Measurements from ENCODE around the gene SDS.

Gene SDS

DNA sequence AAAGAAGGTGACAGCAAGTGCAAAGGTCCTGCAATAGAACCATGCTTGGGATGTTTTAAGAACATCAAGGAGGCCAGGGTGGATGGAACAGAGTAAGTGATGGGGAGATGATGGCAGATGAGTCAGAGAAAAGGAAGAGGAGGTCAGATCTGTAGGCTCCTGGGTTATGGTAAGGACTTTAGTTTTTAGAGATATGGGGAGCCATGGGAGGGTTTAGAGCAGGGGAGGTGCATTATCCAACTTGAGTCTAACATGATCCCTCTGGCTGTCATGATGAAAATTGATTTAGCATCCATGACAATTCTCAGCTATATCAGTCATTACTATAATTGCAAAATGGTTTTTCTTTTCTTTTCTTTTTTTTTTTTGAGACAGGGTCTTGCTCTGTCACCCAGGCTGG lies 52.6 kb downstream of the SDS start:
- H3K4me3 ChIP-seq (replicated peaks; ENCODE audit: low read depth, low read length): no peak overlapping the region
- TF ChIP-seq, protein P1, sequence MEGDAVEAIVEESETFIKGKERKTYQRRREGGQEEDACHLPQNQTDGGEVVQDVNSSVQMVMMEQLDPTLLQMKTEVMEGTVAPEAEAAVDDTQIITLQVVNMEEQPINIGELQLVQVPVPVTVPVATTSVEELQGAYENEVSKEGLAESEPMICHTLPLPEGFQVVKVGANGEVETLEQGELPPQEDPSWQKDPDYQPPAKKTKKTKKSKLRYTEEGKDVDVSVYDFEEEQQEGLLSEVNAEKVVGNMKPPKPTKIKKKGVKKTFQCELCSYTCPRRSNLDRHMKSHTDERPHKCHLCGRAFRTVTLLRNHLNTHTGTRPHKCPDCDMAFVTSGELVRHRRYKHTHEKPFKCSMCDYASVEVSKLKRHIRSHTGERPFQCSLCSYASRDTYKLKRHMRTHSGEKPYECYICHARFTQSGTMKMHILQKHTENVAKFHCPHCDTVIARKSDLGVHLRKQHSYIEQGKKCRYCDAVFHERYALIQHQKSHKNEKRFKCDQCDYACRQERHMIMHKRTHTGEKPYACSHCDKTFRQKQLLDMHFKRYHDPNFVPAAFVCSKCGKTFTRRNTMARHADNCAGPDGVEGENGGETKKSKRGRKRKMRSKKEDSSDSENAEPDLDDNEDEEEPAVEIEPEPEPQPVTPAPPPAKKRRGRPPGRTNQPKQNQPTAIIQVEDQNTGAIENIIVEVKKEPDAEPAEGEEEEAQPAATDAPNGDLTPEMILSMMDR (IDR thresholded peaks at IDR 0.05; ENCODE audit: low read length, missing control alignments): no peak
- no peak for DNase-seq (ENCODE audit: low read depth)

DNA sequence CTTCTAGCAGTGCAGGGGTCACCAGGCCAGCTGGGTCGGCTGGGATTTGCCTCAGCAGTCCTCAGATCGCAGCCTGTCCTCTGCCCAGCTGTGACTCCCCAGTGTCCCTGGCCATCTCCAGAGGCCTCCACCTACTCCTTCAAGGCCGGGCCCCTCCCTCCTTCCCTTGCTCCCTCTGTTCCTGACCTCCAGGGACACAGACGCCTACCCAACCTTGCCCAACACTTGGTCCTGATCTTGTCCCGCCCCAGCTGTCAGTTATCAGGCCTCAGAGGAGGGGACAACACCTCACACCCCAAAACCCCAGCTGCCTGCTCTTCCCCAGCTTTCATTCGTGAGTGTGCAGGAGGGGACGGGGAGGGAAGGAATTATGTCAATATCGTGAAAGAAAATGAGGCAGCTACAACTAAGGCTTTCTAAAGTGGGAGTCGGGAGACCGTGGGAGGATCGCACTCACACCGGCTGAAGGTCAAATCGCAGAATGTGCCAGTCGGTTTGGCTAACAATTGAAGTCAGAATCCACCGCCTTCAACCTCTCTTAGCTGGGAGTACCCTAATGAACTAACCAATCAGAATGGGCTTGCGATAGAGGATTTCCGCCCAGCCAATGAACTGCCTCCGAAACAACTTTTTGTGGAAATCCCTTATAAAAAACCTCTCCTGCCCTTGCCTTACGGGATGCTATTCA lies 54.7 kb downstream of the SDS start:
- TF ChIP-seq, protein P1 (IDR thresholded peaks at IDR 0.05; ENCODE audit: low read length, missing control alignments): no peak

DNA sequence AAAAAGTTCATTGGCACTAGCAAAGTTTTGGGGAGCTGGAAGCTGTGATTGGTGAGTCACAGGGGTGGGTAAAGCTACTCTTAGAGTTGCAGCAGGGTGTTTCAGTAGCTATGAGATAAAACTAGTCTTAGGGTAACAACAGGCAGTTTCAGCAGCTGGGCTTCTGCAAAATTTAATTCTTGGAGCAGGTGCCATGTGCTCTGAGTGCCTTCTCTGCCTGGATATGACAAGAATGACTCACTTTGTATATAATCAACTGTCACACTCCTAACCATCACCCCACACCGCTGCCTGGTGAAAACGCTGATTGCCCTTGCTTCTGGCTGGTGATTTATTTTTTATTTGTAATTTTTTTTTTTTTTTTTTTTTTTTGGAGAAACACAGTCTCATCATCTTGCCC lies 55.8 kb downstream of the SDS start:
- TF ChIP-seq, protein P1 (IDR thresholded peaks at IDR 0.05; ENCODE audit: low read length, missing control alignments): no peak
- no peak overlapping the region for H3K4me3 ChIP-seq (replicated peaks; ENCODE audit: low read depth, low read length)
- no peak for DNase-seq (ENCODE audit: low read depth)

More for the DNA sequence above, 54.7 kb downstream of the SDS start:
- DNase-seq (ENCODE audit: low read depth): no peak
- no peak overlapping the region for H3K4me3 ChIP-seq (replicated peaks; ENCODE audit: low read depth, low read length)

DNA sequence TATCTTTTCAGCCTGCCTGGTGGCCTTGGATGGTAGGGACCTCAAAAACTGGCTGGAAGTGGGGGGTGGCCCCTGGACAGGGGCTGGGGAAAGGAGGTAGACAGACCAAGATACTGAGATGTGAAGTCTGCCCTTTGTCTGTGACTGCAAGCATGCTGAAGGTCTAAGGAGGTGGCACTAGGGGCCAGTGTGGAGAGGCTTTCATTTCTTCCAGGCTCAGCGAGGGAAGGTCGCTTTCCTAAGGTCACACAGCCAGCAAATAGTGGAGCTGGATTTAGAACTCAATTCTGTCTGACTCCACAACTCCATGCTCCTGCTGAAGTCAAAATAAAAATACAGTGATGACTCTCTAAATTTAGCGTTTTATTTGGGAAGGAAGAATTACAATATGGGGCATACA lies 56.6 kb downstream of the SDS start:
- TF ChIP-seq, protein P1 (IDR thresholded peaks at IDR 0.05; ENCODE audit: low read length, missing control alignments): no peak
- no peak for DNase-seq (ENCODE audit: low read depth)
- no peak overlapping the region for H3K4me3 ChIP-seq (replicated peaks; ENCODE audit: low read depth, low read length)

DNA sequence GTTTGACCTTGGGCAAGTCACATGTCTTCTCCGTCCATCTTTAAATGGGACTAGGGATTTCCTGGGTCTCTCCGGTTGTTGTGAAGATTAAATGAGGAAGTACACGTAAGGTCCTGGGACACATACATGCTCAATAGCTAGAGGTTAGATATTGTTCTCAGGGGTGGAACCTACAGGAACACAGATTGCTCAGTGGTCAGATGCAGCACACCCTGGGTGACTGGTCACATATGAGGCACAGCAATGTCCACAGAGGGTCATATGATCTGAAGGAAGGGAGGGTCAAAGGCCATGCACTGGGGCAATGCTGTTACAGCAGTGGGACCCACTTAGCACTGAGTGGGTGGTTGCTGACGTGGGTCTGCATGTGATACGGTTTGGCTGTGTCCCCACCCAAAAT lies 57.3 kb downstream of the SDS start:
- H3K4me3 ChIP-seq (replicated peaks; ENCODE audit: low read depth, low read length): no peak overlapping the region
- TF ChIP-seq, protein P1 (IDR thresholded peaks at IDR 0.05; ENCODE audit: low read length, missing control alignments): no peak
- no peak for DNase-seq (ENCODE audit: low read depth)

DNA sequence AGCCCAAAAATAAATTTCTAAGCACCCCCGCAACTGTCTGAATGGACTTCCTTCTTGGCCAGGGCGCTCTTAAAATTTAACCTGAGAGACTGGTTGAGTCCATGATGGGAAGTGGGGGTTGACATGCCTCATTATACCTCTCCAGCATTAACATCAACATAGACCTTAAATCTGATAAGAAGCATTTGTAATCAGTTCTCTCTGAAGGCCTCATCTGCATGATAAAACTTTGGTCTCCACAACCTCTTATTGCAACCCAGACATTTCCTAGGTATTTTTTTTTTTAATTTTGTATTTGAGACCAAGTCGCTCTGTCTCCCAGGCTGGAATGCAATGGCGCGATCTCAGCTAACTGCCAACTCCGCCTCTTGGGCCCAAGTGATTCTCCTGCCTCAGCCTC lies 58.4 kb downstream of the SDS start:
- TF ChIP-seq, protein P1 (IDR thresholded peaks at IDR 0.05; ENCODE audit: low read length, missing control alignments): no peak
- DNase-seq (ENCODE audit: low read depth): no peak
- no peak overlapping the region for H3K4me3 ChIP-seq (replicated peaks; ENCODE audit: low read depth, low read length)
